Hematopoietic multipotent progenitor cell (in vitro differentiated cells): ENCODE results near the gene OBSCN. TPM values are rescaled to one million over a fixed set of nuclear protein-coding genes. Genes with fewer than 3 reads are reported as not detected.
"Not testable (repeated sequence)": the region's sequence is repeated elsewhere in the genome, so short reads cannot be mapped to it uniquely, and the experiment has no call there.

ENCODE experiments used
- DNase-seq, 3 donors: peaks; one replicate each; pipeline ENCODE4 v3.0.0-alpha.2; 2011 to 2015; ENCODE audit warnings: low read depth in 2 of 3, low spot score in 2 of 3
- total RNA-seq: library from RNA; depleted of rRNA; stranded (reverse); fragments of >200 nt; gene quantifications from one replicate; pipeline ENCODE4 v1.2.3, GENCODE V29; 2012

OBSCN gene
- total RNA-seq, 1 donor = 85.9 TPM

- DNase-seq = no peak
These were observed 38.5 kb downstream of the OBSCN start for GRCh38 chr1:228246216-228246900.

DNA sequence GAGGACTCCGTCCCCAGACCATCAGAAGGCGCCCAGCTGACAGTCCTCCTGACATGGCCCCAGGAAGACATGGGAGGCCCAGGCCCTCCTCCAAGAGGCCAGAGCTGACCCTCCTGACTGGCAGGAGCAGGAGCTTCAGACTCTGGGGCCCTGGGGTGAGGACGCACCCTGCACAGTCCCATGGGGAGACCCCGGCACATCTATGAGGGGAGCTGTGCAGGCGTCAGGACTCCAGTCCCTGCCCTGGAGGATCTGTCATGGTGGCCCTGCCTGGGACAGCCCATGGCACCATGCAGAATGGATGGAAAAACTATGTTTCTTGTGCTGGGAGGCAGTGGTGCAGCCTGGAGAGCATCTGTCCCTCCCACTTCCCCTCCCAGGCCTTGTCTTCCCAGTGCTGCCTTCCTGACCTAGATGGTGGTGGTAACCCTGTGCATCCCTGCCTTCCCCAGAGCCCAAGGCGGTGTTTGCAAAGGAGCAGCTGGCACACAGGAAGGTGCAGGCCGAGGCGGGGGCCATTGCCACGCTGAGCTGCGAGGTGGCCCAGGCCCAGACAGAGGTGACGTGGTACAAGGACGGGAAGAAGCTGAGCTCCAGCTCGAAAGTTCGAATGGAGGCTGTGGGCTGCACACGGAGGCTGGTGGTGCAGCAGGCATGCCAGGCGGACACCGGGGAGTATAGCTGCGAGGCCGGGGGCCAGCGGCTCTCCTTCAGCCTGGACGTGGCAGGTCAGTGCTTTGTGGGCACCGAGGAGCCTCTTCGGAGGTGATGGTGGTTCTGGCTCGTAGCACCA is 41.9 kb downstream of the OBSCN start:
- no peak for DNase-seq

DNA sequence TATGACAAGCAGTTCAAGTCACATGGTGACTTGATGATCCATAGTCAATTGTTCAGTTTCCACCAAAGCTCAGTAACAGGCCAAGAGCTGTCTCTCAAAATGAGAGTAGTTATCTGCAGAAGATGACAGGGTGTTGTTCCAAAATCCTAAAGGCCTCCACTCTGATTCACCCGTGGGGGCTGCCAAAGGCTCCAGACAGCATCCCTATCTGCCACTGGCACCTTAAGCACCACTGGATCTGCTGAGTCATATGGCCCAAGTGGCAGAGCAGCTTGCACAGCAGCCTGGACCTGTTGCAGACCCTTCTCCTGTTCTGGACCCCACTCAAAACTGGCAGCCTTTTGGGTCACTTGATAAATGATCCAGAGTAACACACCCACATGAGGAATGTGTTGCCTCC is 44.6 kb downstream of the OBSCN start:
- DNase-seq = not testable (repeated sequence)

DNA sequence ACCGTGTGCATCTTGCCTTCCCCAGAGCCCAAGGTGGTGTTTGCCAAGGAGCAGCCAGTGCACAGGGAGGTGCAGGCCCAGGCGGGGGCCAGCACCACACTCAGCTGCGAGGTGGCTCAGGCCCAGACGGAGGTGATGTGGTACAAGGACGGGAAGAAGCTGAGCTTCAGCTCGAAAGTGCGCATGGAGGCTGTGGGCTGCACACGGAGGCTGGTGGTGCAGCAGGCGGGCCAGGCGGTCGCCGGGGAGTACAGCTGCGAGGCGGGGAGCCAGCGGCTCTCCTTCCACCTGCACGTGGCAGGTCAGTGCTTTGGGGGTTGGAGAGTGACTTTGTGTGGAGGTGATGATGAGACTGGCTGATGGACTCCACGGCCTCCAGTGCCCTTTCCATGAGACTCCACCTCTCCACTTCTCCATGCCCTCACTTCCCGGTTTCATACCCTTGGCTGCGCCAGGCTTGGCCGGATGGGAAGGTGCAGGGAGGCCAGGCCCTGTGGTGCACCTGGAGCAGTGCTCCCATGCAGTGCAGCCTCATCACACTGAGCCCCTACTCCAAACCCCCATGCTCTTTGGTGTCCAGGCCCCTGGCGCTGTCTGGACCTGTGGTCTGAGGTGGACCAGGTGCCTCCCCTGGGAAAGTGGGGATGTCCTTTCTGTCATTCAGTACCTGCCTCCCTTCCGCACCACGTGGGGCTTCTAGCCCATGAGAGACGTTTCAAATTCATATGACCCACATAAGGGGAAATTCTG is 49.0 kb downstream of the OBSCN start:
- no peak for DNase-seq

GRCh38 chr1:228258486-228258885 is 50.6 kb downstream of the OBSCN start:
- DNase-seq = peak in 1 of 3 donors; percentile 41

DNA sequence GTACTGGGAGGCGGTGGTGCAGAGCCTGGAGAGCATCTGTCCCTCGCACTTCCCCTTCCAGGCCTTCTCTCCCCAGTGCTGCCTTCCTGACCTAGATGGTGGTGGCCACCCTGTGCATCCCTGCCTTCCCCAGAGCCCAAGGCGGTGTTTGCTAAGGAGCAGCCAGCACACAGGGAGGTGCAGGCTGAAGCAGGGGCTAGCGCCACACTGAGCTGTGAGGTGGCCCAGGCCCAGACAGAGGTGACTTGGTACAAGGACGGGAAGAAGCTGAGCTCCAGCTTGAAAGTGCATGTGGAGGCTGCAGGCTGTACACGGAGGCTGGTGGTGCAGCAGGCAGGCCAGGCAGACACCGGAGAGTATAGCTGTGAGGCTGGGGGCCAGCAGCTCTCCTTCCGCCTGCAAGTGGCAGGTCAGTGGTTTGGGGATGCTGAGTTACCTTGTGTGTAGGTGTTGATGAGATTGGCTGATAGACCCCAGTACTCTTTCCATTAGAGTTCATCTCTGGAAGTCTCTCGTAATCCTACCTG is 51.6 kb downstream of the OBSCN start:
- DNase-seq = no peak

DNA sequence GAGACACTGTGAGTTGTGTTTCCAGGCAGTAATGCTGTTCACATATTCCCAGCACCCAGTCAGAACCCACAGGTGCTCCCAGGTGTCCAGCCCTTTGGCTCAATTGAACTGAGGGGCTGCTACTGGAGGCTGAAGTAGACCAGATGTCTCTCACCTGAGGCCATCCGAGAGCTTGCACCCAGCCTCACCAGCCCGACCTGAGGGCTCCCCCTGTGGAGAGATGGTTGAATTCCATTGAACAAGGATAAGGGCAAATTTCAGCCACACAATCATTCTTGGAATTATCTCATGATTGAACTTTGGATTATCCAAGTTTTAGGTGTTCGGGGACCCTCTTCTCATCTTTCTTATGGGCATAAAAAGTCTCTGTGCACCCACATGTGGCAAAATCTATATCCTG is 52.1 kb downstream of the OBSCN start:
- no peak for DNase-seq

- no peak for DNase-seq
These were observed 53.9 kb downstream of the OBSCN start for GRCh38 chr1:228261706-228262105.

GRCh38 chr1:228262475-228262874 is 54.6 kb downstream of the OBSCN start:
- DNase-seq = no peak

- no peak for DNase-seq
These were observed 55.8 kb downstream of the OBSCN start for GRCh38 chr1:228263636-228264035.

GRCh38 chr1:228264090-228264829 is 56.4 kb downstream of the OBSCN start:
- DNase-seq = no peak

GRCh38 chr1:228265167-228265566 is 57.3 kb downstream of the OBSCN start:
- peak in 1 of 3 donors; percentile 13 for DNase-seq

- DNase-seq = no peak
These were observed 60.4 kb downstream of the OBSCN start for GRCh38 chr1:228267962-228268880.

- DNase-seq = no peak
These were observed 61.0 kb downstream of the OBSCN start for GRCh38 chr1:228268881-228269265.

DNA sequence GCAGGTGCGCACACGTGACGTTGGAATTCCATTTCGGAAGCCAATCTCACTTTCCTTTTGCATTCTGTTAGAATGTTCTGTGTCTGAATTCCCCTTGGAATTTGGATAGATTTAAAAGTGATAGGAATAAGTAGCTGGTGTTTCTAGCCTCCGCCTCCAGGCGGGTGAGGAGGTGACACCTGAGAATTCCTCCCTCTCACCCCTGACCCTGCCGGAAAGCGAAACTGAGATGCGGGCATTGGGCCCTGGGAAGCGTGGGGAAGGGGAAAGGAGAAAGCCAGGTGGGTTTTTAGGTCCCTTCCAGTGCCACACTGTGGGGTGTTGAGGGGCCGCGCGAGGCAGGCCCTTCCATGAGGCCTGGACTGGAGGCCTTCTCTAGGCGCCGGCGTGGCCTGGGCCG is 61.6 kb downstream of the OBSCN start:
- DNase-seq = not testable (repeated sequence)

DNA sequence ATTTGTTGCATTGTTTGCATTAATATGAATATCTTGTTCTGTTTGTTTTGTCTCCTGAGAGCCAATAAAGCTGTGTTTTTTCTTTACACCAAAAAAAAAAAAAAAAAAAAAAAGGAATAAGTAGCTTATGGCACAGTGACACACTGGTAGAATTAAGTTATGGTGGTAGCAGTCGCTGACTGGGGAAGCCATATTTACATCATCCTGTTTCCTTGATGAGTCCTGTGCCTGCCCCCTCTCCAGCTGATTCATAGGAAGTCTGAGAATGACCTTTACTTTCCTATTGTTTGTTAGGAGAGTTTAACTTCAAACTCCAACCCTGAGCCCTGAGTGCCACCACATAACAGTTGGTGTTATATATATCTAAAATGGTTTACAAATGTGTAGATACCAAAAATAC is 62.2 kb downstream of the OBSCN start:
- DNase-seq = no peak

DNA sequence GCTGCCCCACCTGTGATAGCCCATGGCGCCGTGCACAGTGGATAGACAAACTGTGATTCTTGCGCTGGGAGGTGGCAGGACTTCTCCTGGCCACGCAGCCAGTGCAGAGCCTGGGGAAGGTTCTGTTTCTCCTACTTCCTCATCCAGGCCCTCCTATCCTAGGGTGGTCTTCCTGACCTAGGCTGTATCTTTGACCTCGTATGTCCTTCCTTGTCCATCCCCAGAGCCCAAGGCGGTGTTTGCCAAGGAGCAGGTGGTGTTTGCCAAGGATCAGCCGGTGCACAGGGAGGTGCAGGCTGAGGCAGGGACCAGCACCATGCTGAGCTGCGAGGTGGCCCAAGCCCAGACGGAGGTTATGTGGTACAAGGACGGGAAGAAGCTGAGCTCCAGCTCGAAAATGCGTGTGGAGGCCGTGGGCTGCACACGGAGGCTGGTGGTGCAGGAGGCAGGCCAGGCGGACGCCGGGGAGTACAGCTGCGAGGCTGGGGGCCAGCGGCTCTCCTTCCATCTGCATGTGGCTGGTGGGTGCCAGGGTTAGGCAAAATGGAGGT is 63.9 kb downstream of the OBSCN start:
- no peak for DNase-seq

DNA sequence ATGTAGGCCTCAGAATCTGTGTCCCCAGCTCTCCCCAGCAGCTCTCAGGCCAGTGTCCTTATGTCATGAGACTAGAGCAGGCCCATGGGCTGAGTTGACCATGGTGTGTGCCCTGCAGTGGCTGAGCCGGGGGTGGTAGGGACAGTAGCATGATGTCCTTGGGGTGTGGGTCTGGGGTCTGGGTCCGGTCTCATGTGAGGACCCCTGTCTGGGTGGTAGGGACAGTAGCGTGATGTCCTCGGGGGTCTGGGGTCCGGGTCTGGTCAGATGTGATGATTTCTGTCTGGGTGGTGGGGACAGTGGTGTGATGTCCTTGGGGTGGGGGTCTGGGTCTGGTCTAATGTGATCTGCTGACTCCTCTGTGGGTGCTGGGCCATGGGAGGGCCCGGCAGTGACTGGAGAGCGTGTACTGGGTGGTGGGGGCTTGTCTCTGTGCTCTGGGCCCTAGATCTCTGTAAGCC is 64.5 kb downstream of the OBSCN start:
- no peak for DNase-seq
